Measurements from ENCODE around the gene CSRP3.

CSRP3 gene

DNA sequence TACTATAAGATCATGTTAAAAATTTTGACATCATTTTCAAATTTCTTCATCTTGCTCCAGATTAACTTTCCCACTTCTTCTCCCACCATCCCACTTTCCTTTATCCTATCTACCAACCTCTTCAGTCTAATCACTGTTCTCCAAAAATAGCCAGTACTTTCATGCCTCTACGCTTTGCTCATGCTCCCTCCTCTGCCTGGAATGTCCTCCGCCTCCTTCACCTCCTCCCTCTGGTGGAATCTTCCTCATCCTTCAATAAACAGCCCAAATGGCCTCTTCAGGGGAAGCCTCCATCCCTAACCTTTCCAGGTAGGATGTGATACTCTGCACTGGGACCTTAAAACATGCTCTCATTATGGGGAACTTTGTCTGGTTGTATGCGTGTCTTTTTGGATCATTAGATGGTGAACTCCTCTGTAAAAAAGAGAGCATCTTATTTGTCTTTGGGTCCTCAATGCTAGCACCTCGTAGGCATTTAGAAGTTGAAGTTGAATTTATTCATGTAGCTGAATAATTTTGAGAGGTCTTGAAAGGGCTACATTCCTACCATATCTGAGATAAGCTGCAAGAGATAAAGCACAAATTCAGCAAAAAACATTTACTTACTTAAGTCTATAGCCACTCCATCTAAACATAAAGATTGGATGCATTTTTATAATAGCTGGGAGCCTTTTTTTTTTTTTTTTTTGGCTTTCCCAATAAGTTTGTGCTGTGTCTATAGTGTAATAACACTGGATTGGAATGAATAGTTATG, 8.0 kb upstream of the CSRP3 start:
- H3K4me3 ChIP-seq (ENCODE audit: low read length) = no peak overlapping the region
- TF ChIP-seq, protein P1, sequence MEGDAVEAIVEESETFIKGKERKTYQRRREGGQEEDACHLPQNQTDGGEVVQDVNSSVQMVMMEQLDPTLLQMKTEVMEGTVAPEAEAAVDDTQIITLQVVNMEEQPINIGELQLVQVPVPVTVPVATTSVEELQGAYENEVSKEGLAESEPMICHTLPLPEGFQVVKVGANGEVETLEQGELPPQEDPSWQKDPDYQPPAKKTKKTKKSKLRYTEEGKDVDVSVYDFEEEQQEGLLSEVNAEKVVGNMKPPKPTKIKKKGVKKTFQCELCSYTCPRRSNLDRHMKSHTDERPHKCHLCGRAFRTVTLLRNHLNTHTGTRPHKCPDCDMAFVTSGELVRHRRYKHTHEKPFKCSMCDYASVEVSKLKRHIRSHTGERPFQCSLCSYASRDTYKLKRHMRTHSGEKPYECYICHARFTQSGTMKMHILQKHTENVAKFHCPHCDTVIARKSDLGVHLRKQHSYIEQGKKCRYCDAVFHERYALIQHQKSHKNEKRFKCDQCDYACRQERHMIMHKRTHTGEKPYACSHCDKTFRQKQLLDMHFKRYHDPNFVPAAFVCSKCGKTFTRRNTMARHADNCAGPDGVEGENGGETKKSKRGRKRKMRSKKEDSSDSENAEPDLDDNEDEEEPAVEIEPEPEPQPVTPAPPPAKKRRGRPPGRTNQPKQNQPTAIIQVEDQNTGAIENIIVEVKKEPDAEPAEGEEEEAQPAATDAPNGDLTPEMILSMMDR (conservative IDR thresholded peaks at IDR 0.05; ENCODE audit: low read length) = peak; percentile 11
- no peak for DNase-seq (ENCODE audit: low read depth)

DNA sequence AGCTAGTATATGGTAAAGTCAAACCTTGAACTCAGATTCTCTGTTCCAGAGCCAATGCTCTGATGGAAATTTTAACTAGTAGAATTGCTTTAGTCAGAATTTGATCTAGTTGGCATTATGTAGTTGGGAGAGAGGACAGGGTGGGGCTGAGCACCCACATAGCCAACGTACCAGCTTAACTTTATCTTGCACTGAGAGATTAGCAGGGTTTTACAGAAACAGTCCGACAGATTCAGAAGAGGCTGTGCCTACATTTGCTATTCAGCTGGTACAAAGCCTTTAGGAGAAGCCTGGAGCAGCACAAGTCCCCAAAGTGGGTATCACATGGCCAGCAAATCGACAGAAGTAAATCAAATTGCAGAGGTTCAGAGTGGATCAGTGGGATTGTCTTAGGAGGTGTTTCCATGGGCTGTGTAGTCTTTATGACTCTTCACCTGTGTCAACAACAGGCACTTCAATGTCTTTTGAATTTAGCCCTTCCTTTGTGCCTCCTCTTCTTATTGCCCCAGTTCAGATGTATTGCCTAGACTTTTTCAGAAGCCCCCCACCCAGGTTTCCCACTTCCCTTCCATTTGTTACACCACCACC, 7.3 kb upstream of the CSRP3 start:
- TF ChIP-seq, protein P1 (conservative IDR thresholded peaks at IDR 0.05; ENCODE audit: low read length) = no peak
- no peak for DNase-seq (ENCODE audit: low read depth)
- H3K4me3 ChIP-seq (ENCODE audit: low read length) = no peak overlapping the region

DNA sequence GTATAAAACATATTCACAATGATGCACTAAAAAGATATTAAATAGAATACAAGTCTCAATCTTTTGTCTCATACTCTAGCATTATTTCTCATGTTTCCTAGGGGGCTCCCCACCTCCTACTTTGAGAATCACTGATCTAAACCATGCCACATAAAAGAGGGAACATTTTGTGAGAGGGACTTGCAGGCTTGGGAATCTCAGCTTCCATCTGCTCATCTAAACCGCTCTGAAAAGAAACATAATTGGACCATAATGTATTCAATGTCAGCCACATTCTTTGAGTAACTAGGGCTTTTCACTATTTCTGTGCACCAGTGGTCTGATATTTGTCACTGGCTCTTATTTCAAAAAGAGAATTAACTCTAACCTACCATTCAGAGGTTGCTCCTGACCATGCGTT, 6.4 kb upstream of the CSRP3 start:
- no peak overlapping the region for H3K4me3 ChIP-seq (ENCODE audit: low read length)
- DNase-seq (ENCODE audit: low read depth) = no peak
- TF ChIP-seq, protein P1 (conservative IDR thresholded peaks at IDR 0.05; ENCODE audit: low read length) = no peak

DNA sequence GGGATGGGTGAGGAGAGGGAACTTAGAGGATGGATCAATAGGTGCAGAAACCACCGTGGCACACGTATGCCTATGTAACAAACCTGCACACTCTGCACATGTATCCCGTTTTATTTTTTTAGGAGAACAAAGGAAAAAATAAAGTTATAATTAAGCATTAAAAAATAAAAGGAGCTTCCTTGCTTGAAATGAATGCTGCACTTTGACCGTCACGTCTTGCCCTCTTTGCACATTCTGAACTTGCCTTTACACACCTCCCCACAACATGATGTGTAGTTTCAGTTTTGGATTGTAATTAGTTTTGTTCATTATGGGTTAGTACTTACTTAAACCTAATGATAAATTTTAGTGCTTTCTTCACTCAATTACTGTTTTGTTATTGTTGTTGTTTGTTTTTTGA, 3.1 kb upstream of the CSRP3 start:
- TF ChIP-seq, protein P1 (conservative IDR thresholded peaks at IDR 0.05; ENCODE audit: low read length) = no peak
- H3K4me3 ChIP-seq (ENCODE audit: low read length) = no peak overlapping the region
- DNase-seq (ENCODE audit: low read depth) = no peak

DNA sequence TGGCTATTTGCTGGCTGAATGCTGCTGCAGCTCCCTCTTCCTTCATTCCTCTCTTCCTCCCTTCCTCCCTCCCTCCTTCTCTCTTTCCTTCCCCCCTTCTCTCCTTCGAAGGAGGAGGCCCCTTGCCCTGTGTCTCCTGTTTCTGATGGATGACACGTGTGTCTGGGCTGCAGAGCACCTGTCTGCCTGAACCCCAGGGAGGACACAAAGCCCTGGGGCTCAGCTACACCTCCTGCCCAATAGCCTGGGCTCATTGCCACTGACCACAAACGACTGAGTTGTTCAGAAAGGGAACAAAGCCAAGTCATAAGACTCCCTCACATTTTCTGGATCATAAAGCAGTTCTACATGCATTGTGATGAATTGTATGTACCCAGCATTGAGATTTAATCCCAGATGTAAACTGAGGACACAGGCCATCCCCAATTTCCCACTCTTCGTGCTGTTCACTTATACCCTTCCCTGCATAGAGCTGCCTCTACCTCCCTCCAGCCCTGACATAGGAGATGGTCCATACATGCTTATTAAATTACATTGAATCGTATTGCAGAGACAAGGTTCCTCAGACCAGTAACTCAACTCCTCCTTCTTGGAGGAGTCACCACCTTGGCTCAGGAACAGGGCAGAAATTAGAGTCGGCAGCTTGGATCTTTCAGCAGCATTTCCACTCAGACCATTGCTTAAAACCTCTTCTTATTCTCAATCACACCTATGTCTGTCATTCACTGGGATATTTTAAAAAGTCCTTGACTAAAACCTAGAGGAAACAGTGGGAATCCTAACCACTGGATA, 1.2 kb downstream of the CSRP3 start:
- peak; percentile 64 for DNase-seq (ENCODE audit: low read depth)

DNA sequence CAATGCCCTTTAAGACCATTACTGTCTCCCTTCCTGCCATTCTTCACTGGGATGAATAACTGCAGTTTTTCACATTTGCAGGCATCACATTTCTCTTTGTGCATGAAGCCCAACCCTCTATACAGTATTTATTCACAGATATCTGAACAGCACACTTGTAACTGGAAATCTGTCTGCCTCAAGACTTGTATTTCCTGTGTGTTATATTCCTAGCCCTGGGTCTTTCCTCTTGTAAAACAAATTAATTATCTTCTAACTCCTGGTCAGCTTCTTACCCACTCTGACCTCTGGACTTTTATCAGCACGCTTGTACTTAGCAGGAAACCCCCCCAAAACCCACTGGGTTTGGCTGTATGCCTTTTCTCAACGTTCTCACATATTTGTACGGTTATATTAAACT, 2.0 kb downstream of the CSRP3 start:
- DNase-seq (ENCODE audit: low read depth) = no peak

More for the DNA sequence above, 1.2 kb downstream of the CSRP3 start:
- no peak overlapping the region for H3K4me3 ChIP-seq (ENCODE audit: low read length)
- TF ChIP-seq, protein P1 (conservative IDR thresholded peaks at IDR 0.05; ENCODE audit: low read length) = no peak

More for the DNA sequence above, 2.0 kb downstream of the CSRP3 start:
- TF ChIP-seq, protein P1 (conservative IDR thresholded peaks at IDR 0.05; ENCODE audit: low read length) = no peak
- no peak overlapping the region for H3K4me3 ChIP-seq (ENCODE audit: low read length)
